Eye (tissue), 1 donor: ENCODE results near the gene SLC16A10.
"Not testable (repeated sequence)": the region's sequence is repeated elsewhere in the genome, so short reads cannot be mapped to it uniquely, and the experiment has no call there.

Experiments
- DNase-seq: peaks from one replicate; pipeline ENCODE4 v3.0.0-alpha.2; 2015

SLC16A10 gene

GRCh38 chr6:111134236-111134869 lies 47.0 kb downstream of the SLC16A10 start:
- DNase-seq: not testable (repeated sequence)

GRCh38 chr6:111137489-111138093 lies 50.3 kb downstream of the SLC16A10 start:
- DNase-seq: not testable (repeated sequence)

- no peak for DNase-seq
These were observed 60.1 kb downstream of the SLC16A10 start for GRCh38 chr6:111147440-111147839.

- DNase-seq: no peak
These were observed 60.8 kb downstream of the SLC16A10 start for GRCh38 chr6:111148110-111148509.

GRCh38 chr6:111150577-111150976 lies 63.3 kb downstream of the SLC16A10 start:
- DNase-seq: no peak

GRCh38 chr6:111154981-111155380 lies 67.7 kb downstream of the SLC16A10 start:
- no peak for DNase-seq

- DNase-seq: no peak
These were observed 70.1 kb downstream of the SLC16A10 start for GRCh38 chr6:111157412-111157811.

GRCh38 chr6:111159633-111160032 lies 72.3 kb downstream of the SLC16A10 start:
- no peak for DNase-seq

GRCh38 chr6:111161650-111162049 lies 74.3 kb downstream of the SLC16A10 start:
- DNase-seq: no peak

- DNase-seq: peak; percentile 9
These were observed 75.2 kb downstream of the SLC16A10 start for GRCh38 chr6:111162504-111162903.

- DNase-seq: no peak
These were observed 84.5 kb downstream of the SLC16A10 start for GRCh38 chr6:111171577-111172400.

- no peak for DNase-seq
These were observed 85.3 kb downstream of the SLC16A10 start for GRCh38 chr6:111172563-111172962.

GRCh38 chr6:111173341-111173740 lies 86.0 kb downstream of the SLC16A10 start:
- DNase-seq: no peak

GRCh38 chr6:111173946-111174345 lies 86.6 kb downstream of the SLC16A10 start:
- DNase-seq: no peak

GRCh38 chr6:111175109-111175508 lies 87.8 kb downstream of the SLC16A10 start:
- DNase-seq: peak; percentile 56

GRCh38 chr6:111176038-111176759 lies 88.9 kb downstream of the SLC16A10 start:
- no peak for DNase-seq

- no peak for DNase-seq
These were observed 89.4 kb downstream of the SLC16A10 start for GRCh38 chr6:111176760-111177099.

GRCh38 chr6:111177131-111177530 lies 89.8 kb downstream of the SLC16A10 start:
- DNase-seq: no peak

GRCh38 chr6:111183702-111184517 lies 96.6 kb downstream of the SLC16A10 start:
- no peak for DNase-seq

- DNase-seq: no peak
These were observed 97.7 kb downstream of the SLC16A10 start for GRCh38 chr6:111184827-111185532.

- no peak for DNase-seq
These were observed 98.7 kb downstream of the SLC16A10 start for GRCh38 chr6:111185954-111186353.

GRCh38 chr6:111187874-111188273 lies 100.6 kb downstream of the SLC16A10 start:
- DNase-seq: no peak
